Peyer's patch (tissue), 4 donors: Measurements from ENCODE around the gene ALG2. TPM values are rescaled to one million over a fixed set of nuclear protein-coding genes. Genes with fewer than 3 reads are reported as not detected.
"Not testable (repeated sequence)": the region's sequence is repeated elsewhere in the genome, so short reads cannot be mapped to it uniquely, and the experiment has no call there.

Source experiments
- DNase-seq, 3 donors: peaks; one replicate each; pipeline ENCODE4 v3.0.0-alpha.2; 2017 to 2019
- H3K27ac ChIP-seq, 4 donors: fragments of 200-600 bp; sonication (generic); one replicate each; pipeline ENCODE4 v1.5.1; 2016 to 2019
- H3K27me3 ChIP-seq, 2 donors: fragments of 200-600 bp; sonication (generic); one replicate each; pipeline ENCODE4 v1.5.1; 2019
- H3K36me3 ChIP-seq, 3 donors: fragments of 200-600 bp; sonication (generic); one replicate each; pipeline ENCODE4 v1.5.1; 2016 to 2019
- H3K4me1 ChIP-seq, 4 donors: fragments of 200-600 bp; sonication (generic); one replicate each; pipeline ENCODE4 v1.5.1; 2016 to 2019
- H3K4me3 ChIP-seq, 4 donors: fragments of 200-600 bp; sonication (generic); 1 replicate in 3 of 4; 2 replicates in 1 of 4; pipeline ENCODE4 v1.5.1; 2016 to 2019; ENCODE audit warnings: mild to moderate bottlenecking in 1 of 4
- H3K9me3 ChIP-seq, 4 donors: fragments of 200-600 bp; sonication (generic); one replicate each; pipeline ENCODE4 v1.5.1; 2016 to 2019; ENCODE audit warnings: mild to moderate bottlenecking in 1 of 4
- CTCF ChIP-seq, 6 experiments: fragments of 450-650 bp in 4 of 6; fragments of 200-600 bp in 2 of 6; sonication (generic) in 1 of 6; IDR thresholded peaks; one replicate each; pipeline ENCODE4 v1.5.1; 2017 to 2019; ENCODE audit warnings: antibody characterized with exemption in 6 of 6, mild to moderate bottlenecking in 3 of 6, moderate library complexity in 1 of 6
- POLR2A ChIP-seq, 2 donors: fragments of 450-650 bp; IDR thresholded peaks; one replicate each; pipeline ENCODE4 v1.5.1; 2017; ENCODE audit warnings: antibody characterized with exemption in 2 of 2, mild to moderate bottlenecking in 2 of 2, moderate library complexity in 2 of 2
- total RNA-seq, 4 donors: library from RNA; depleted of rRNA; stranded (reverse); fragments of >200 nt; gene quantifications; one replicate each; pipeline ENCODE4 v1.1.0, GENCODE V29; 2016

ALG2 gene
- total RNA-seq, 4 donors from 2014 or later, result 19.0 to 36.2 (median 31.0) TPM

- H3K4me1 ChIP-seq, result no peaks in the 10 kb centered on the region
- H3K36me3 ChIP-seq, result no peaks in the 10 kb centered on the region
- H3K27ac ChIP-seq, result no peak overlapping the region
- no peak for DNase-seq
- H3K4me3 ChIP-seq, result no peak overlapping the region
- H3K27me3 ChIP-seq, result no peaks in the 10 kb centered on the region
- H3K9me3 ChIP-seq, result no peaks in the 10 kb centered on the region
- no peak for TF ChIP-seq CTCF (IDR thresholded peaks at IDR 0.05)
- TF ChIP-seq POLR2A (IDR thresholded peaks at IDR 0.05), result no peak
Measured at GRCh38 chr9:99199938-99200539, 21.7 kb downstream of the ALG2 start.

- Histone ChIP-seq H3K27ac (no peak overlapping the region), H3K36me3 (no peaks in the 10 kb centered on the region), H3K27me3 (no peaks in the 10 kb centered on the region), H3K4me1 (no peaks in the 10 kb centered on the region), H3K9me3 (no peaks in the 10 kb centered on the region), H3K4me3 (no peak overlapping the region)
- TF ChIP-seq CTCF (IDR thresholded peaks at IDR 0.05), result no peak
- TF ChIP-seq POLR2A (IDR thresholded peaks at IDR 0.05), result no peak
- DNase-seq, result no peak
Measured at GRCh38 chr9:99197987-99198386, 23.8 kb downstream of the ALG2 start.

- Histone ChIP-seq H3K36me3 (no peaks in the 10 kb centered on the region), H3K27me3 (no peaks in the 10 kb centered on the region), H3K4me3 (no peak overlapping the region), H3K9me3 (no peaks in the 10 kb centered on the region), H3K27ac (no peak overlapping the region), H3K4me1 (no peaks in the 10 kb centered on the region)
- no peak for DNase-seq
- no peak for TF ChIP-seq CTCF (IDR thresholded peaks at IDR 0.05)
- TF ChIP-seq POLR2A (IDR thresholded peaks at IDR 0.05), result no peak
Measured at GRCh38 chr9:99197124-99197630, 24.6 kb downstream of the ALG2 start.

- not testable (repeated sequence) for H3K4me3 ChIP-seq, H3K36me3 ChIP-seq, H3K9me3 ChIP-seq, DNase-seq, H3K27me3 ChIP-seq, H3K27ac ChIP-seq, H3K4me1 ChIP-seq
Measured at GRCh38 chr9:99196484-99196883, 25.3 kb downstream of the ALG2 start.

- Histone ChIP-seq H3K27me3 (no peaks in the 10 kb centered on the region), H3K36me3 (no peaks in the 10 kb centered on the region), H3K9me3 (no peaks in the 10 kb centered on the region), H3K4me1 (no peaks in the 10 kb centered on the region), H3K4me3 (no peak overlapping the region), H3K27ac (no peak overlapping the region)
- TF ChIP-seq POLR2A (IDR thresholded peaks at IDR 0.05) (no peak), CTCF (IDR thresholded peaks at IDR 0.05) (no peak)
- DNase-seq, result no peak
Measured at GRCh38 chr9:99193466-99193821, 28.3 kb downstream of the ALG2 start.

- no peak overlapping the region for H3K27ac ChIP-seq
- H3K36me3 ChIP-seq, result no peaks in the 10 kb centered on the region
- TF ChIP-seq CTCF (IDR thresholded peaks at IDR 0.05) (no peak), POLR2A (IDR thresholded peaks at IDR 0.05) (no peak)
- no peak for DNase-seq
- H3K9me3 ChIP-seq, result no peaks in the 10 kb centered on the region
- H3K4me1 ChIP-seq, result no peaks in the 10 kb centered on the region
- no peak overlapping the region for H3K4me3 ChIP-seq
- no peaks in the 10 kb centered on the region for H3K27me3 ChIP-seq
Measured at GRCh38 chr9:99192786-99193465, 28.8 kb downstream of the ALG2 start.
